GM19463 (cell line): ENCODE measurements around the gene SCFD2.
"Not testable (repeated sequence)": the region's sequence is repeated elsewhere in the genome, so short reads cannot be mapped to it uniquely, and the experiment has no call there.

Experiments used
- ATAC-seq: cut with Tn5 transposase; IDR thresholded peaks from one replicate; pipeline ENCODE4 v1.9.1; 2021; ENCODE audit warnings: mild to moderate bottlenecking, moderate library complexity; ENCODE audit not compliant: unreplicated experiment

SCFD2 gene

GRCh38 chr4:52996261-52997131 is 369.4 kb downstream of the SCFD2 start:
- ATAC-seq, result no peak

DNA sequence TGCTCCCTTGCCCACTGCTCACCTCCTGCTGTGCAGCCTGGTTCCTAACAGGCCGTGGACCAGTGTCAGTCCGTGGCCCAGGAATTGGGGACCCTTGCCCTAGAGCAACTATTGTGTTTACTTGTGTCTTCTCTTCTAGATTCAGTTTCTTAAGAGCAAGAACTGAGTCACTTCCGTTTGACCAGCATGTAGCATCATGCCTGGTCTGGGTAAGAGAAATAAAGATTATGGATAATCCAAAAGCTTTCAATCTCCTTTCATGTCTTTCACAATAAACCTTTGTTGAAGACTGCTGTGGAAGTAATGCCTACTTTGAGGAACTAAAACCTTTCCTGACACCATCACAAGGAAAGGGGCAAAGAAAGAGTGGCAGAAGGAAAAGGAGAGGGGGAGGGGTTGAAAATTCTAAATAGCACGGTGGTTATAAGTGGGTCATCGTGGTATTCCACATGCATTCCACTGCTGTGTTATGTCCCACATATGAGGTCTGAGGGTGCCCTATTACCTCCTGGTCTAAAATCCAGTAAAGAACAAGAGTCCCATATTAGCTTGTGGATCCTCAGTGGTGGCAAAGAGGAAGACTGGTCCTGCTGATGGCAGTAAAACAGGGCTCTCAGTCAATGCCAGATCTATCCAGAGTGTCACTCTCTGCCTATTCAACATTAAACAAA is 370.4 kb downstream of the SCFD2 start:
- ATAC-seq, result no peak

- no peak for ATAC-seq
These were observed 371.3 kb downstream of the SCFD2 start for GRCh38 chr4:52994567-52994966.

DNA sequence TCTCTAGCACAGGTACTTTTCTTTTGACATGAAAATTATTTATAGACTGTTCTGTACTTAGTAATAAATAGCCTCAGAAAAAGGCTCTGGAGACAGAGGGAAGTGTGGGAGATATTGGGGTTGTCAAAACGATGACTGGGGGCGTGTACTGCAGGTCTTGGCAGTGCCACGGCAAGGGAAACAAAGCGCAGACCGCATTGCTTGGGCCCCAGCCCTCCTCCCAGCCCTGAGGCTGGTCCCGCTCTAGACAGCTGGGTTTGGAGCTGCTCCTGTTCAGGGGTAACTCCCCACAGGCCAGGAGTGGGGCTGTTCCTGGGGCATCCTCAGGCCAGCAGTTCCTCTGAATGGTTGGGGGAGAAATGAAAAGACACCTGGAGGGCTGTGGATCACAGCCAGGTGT is 372.1 kb downstream of the SCFD2 start:
- no peak for ATAC-seq

DNA sequence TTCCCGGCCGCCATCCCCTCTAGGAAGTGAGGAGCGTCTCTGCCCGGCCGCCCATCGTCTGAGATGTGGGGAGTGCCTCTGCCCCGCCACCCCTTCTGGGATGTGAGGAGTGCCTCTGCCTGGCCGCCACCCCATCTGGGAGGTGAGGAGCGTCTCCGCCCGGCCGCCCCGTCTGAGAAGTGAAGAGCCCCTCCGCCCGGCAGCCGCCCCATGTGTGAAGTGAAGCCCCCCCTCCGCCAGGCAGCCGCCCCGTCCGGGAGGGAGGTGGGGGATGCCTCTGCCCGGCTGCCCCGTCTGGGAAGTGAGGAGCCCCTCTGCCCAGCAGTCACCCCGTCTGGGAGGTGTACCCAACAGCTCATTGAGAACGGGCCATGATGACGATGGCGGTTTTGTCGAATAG is 373.3 kb downstream of the SCFD2 start:
- ATAC-seq, result not testable (repeated sequence)

- no peak for ATAC-seq
These were observed 374.4 kb downstream of the SCFD2 start for GRCh38 chr4:52991472-52991871.

GRCh38 chr4:52990706-52991105 is 375.2 kb downstream of the SCFD2 start:
- ATAC-seq, result no peak

- ATAC-seq, result no peak
These were observed 376.0 kb downstream of the SCFD2 start for GRCh38 chr4:52989865-52990264.

DNA sequence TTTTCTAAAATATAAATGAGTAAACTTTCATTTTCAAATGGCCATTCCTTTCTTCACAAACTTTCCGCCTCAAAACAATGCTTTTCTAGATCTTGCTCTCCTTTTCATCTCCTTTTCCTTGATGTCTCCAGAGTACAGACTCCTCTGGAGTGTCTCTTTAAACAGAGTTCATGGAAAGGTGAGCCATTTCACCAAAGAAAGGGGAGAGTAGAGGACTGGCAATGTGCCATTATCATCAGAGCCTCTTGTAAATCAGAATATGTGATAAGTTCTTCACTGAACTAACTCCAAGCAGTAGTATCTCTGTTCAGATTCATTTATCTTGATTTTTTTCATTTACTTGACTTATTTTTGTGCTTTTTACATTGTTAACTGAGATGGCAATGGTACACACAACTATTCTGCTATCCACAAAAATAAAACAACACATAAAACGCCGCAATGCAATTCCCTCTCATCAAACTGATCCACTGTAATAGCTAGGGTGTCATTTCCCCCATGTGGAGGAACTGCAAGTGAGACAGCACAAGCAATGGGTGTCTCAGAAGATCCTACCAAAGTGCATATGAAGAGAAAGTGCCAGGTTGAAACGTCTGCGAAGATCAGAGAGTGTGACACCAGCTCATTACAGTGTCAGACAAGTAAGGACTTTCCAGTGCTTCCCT is 378.3 kb downstream of the SCFD2 start:
- no peak for ATAC-seq

DNA sequence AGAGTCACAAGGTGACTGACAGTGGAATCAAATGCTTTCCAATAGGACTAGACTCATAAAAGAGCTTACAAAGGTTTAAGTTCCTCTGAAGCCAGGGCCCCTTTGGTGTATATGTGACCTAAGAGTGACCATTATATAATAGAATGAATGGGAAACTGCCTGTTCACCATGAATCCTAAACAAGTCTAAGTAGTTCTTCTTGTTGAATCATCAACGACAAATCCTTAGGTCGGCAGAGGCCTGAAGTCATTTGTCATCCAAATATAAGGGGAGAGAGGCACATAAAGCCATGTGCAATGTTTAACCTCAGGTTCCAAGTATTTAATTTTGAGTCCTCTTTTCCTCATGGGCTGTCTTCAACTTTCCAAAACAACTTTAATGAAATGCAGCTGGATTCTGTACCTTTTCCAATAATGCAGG is 381.4 kb downstream of the SCFD2 start:
- ATAC-seq, result no peak

DNA sequence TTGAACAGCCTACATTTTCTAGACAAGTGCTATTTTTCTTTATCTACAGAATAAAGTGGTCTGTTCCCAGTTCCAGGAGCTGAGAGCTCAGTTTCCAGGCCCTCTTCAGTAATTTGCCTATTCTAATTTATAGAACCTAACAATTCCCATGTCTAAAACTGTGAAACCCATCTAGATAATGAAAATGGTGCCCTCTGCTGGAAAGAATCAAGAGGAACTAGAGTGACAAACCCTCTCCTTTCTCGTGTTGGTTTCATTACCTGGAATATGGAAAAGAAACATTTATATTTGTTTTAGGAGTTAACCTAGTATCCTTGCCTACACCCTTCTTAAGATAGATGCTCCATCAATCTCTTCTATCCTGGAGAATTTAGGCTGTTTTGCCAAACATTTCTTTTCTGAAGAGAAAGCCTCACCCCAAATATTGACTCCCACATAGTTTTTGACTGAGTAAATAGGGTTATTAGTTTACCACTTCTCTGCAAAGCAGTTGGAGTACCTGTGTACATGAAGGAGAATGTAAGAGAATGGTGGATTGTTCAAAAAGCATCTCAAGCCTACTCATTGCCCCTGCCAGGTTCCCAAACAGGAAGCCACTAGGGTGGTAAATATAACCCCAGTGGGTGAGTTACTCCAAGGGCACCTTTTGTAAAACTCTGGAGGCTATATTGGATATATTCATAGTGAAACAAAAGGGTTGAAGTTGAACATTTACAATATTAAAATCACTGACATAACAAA is 382.1 kb downstream of the SCFD2 start:
- peak; percentile 68 for ATAC-seq

DNA sequence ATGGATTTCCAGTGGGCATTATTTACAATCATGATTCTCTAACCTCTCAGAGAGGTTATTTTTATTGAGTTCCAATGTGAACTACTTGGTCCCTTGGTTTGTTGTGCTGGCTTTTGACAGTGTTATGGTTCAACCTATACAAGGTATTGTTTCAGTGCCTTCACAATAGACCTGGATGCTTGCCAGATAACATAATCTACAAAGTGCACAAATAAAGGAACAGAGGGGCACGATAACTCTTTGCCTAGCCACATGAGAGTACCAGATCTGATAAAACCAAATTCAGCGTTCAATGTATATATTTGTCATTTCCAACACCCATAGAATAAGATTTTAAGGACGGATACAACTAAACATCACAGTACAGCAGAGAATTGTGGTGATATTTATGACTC is 382.9 kb downstream of the SCFD2 start:
- ATAC-seq, result no peak

DNA sequence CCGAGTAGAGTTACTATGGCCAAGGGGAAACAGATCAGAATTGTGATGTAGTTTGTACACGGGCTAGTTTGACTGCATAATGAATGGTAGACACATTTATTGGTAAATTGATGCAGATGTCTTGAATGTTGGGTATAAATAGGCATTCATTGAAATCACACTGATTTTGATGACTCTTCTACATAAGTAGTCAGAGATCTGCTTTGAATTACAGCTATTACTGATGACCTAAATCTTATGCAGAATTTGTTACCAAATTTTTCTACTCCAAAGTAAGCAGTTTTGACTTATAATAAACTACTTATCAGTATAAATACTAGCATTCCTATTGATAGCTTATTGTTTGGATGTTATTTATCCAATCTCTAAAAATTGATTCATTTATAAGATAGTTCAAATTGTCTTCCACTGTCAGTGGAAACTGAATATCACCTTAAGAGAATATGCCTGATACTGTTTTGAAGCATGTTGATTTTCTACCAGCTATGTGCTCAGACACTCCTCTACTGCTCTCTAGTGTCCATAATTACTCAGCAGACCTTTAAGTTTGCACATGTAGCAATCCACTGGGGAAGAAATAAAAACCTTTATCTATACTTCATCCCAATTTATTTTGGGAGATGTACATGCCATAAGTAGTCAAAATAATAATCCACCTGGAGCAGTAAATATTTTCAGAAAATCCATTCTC is 383.5 kb downstream of the SCFD2 start:
- ATAC-seq, result no peak

DNA sequence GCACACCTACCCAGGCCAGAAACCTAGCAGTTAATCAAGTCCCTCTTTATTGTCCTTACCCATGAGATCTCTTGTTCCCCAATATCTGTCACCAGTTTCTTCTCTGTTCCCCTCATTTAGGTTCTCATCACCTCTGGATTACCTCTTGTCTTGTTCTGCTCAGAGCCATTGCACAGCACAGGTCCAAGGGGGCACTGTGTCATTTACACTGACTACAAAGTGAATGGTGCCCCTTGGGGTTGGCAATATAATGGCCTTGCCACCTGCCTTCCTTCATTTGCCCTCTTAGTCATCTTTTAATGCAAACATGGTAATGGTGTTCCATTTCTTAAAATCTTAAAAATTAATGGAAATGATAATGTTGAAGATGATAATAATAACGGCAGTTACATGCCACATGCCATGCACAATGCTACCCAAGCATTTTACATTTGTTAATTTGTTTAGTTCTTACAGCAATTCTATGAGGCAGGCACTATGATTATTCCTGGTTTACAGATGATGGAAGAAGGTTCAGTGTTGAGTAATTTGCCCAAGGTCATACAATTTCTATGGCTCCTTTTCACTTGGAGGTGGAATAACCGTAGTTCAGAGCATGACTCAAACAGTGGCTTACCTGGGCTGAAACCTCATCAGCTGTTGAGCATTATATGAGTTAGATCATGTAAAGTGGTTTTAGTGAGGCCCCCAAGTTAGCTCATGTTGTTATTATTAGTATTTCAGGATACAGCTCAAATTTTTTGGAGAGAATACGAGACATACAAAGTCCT is 385.9 kb downstream of the SCFD2 start:
- no peak for ATAC-seq

- no peak for ATAC-seq
These were observed 386.8 kb downstream of the SCFD2 start for GRCh38 chr4:52979020-52979419.

- no peak for ATAC-seq
These were observed 388.6 kb downstream of the SCFD2 start for GRCh38 chr4:52977252-52977651.

GRCh38 chr4:52976523-52977230 is 389.2 kb downstream of the SCFD2 start:
- ATAC-seq, result no peak

DNA sequence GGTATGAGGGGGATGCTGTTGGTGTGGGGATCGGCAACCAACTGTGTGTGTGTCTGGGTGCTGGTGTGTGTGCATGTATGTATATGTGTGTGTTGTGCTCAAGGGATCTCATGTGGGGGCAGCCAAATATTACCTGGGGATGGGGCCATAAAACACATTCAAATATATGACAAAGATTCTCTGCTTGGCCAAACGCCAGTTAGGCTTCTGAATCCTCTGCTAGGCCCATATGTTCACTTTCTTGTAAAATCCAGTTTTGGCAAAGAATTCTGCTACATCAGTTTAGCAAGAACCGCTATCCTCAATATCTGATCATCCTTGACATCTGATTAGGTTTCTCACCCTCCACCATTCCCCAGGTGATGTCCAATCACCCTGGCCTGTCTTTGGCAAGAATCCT is 397.2 kb downstream of the SCFD2 start:
- ATAC-seq, result no peak

- ATAC-seq, result no peak
These were observed 397.6 kb downstream of the SCFD2 start for GRCh38 chr4:52968241-52968640.
